Stomach smooth muscle (tissue), 2 donors: ENCODE measurements around the gene VPS54.

Source experiments
- H3K27ac ChIP-seq: one replicate; pipeline ENCODE4 v1.7.0; 2013; ENCODE audit warnings: mild to moderate bottlenecking, low read length, inconsistent platforms
- H3K27me3 ChIP-seq, 2 donors: one replicate each; pipeline ENCODE4 v1.7.0; 2013; ENCODE audit warnings: low read length in 2 of 2; ENCODE audit not compliant: insufficient read depth in 2 of 2, control insufficient read depth in 1 of 2
- H3K36me3 ChIP-seq, 2 donors: one replicate each; pipeline ENCODE4 v1.7.0; 2013; ENCODE audit warnings: low read length in 2 of 2; ENCODE audit not compliant: control insufficient read depth in 2 of 2, insufficient read depth in 2 of 2
- H3K4me1 ChIP-seq: one replicate; pipeline ENCODE4 v1.7.0; 2013; ENCODE audit warnings: low read length; ENCODE audit not compliant: control insufficient read depth, insufficient read depth
- H3K4me3 ChIP-seq, 2 donors: one replicate each; pipeline ENCODE4 v1.7.0; 2013; ENCODE audit warnings: low read length in 2 of 2
- H3K9ac ChIP-seq, 2 donors: one replicate each; pipeline ENCODE4 v1.7.0; 2013; ENCODE audit warnings: low read length in 2 of 2, mild to moderate bottlenecking in 1 of 2
- H3K9me3 ChIP-seq, 2 donors: one replicate each; pipeline ENCODE4 v1.7.0; 2013; ENCODE audit warnings: low read length in 2 of 2; ENCODE audit not compliant: control insufficient read depth in 2 of 2
- donor health status: healthy.
- donor health status: Pancreatic carcinoma.

The VPS54 gene

GRCh38 chr2:63866009-63866709 is 153.1 kb downstream of the VPS54 start:
- H3K27ac ChIP-seq: no peak overlapping the region
- peaks cover 2 to 6% of the 10 kb centered on the region in 2 donors for H3K36me3 ChIP-seq
- H3K27me3 ChIP-seq: no peaks in the 10 kb centered on the region
- H3K4me1 ChIP-seq: no peaks in the 10 kb centered on the region
- no peak overlapping the region for H3K9ac ChIP-seq
- H3K4me3 ChIP-seq: no peak overlapping the region
- no peaks in the 10 kb centered on the region for H3K9me3 ChIP-seq

- no peak overlapping the region for H3K27ac ChIP-seq
- no peak overlapping the region for H3K9ac ChIP-seq
- no peaks in the 10 kb centered on the region for H3K27me3 ChIP-seq
- no peaks in the 10 kb centered on the region for H3K4me1 ChIP-seq
- H3K4me3 ChIP-seq: no peak overlapping the region
- no peaks in the 10 kb centered on the region for H3K9me3 ChIP-seq
- peaks cover 2 to 6% of the 10 kb centered on the region in 2 donors for H3K36me3 ChIP-seq
Observed at GRCh38 chr2:63865159-63865799, 153.9 kb downstream of the VPS54 start.

- H3K9ac ChIP-seq: no peak overlapping the region
- H3K27ac ChIP-seq: no peak overlapping the region
- no peaks in the 10 kb centered on the region for H3K9me3 ChIP-seq
- H3K27me3 ChIP-seq: no peaks in the 10 kb centered on the region
- no peak overlapping the region for H3K4me3 ChIP-seq
- H3K36me3 ChIP-seq: peaks cover 2 to 6% of the 10 kb centered on the region in 2 donors
- H3K4me1 ChIP-seq: no peaks in the 10 kb centered on the region
Observed at GRCh38 chr2:63863707-63864106, 155.5 kb downstream of the VPS54 start.

- no peaks in the 10 kb centered on the region for H3K27me3 ChIP-seq
- H3K9me3 ChIP-seq: no peaks in the 10 kb centered on the region
- peaks cover 4 to 10% of the 10 kb centered on the region in 2 donors for H3K36me3 ChIP-seq
- H3K4me1 ChIP-seq: no peaks in the 10 kb centered on the region
- no peak overlapping the region for H3K27ac ChIP-seq
- no peak overlapping the region for H3K9ac ChIP-seq
- H3K4me3 ChIP-seq: no peak overlapping the region
Observed at GRCh38 chr2:63862806-63863205, 156.4 kb downstream of the VPS54 start.

- Histone ChIP-seq H3K27me3 (no peaks in the 10 kb centered on the region), H3K36me3 (peaks cover 8 to 15% of the 10 kb centered on the region in 2 donors), H3K9me3 (no peaks in the 10 kb centered on the region), H3K4me3 (no peak overlapping the region), H3K9ac (no peak overlapping the region), H3K4me1 (no peaks in the 10 kb centered on the region), H3K27ac (no peak overlapping the region)
Observed at GRCh38 chr2:63861220-63861822, 157.9 kb downstream of the VPS54 start.

- Histone ChIP-seq H3K9ac (no peak overlapping the region), H3K27ac (no peak overlapping the region), H3K36me3 (peaks cover 8 to 18% of the 10 kb centered on the region in 2 donors), H3K27me3 (no peaks in the 10 kb centered on the region), H3K9me3 (no peaks in the 10 kb centered on the region), H3K4me1 (no peaks in the 10 kb centered on the region), H3K4me3 (no peak overlapping the region)
Observed at GRCh38 chr2:63858291-63858690, 160.9 kb downstream of the VPS54 start.

- no peaks in the 10 kb centered on the region for H3K4me1 ChIP-seq
- H3K9me3 ChIP-seq: no peaks in the 10 kb centered on the region
- H3K9ac ChIP-seq: no peak overlapping the region
- H3K36me3 ChIP-seq: peaks cover 6 to 12% of the 10 kb centered on the region in 2 donors
- H3K4me3 ChIP-seq: no peak overlapping the region
- H3K27me3 ChIP-seq: no peaks in the 10 kb centered on the region
- H3K27ac ChIP-seq: no peak overlapping the region
Observed at GRCh38 chr2:63856303-63856603, 163.0 kb downstream of the VPS54 start.

- Histone ChIP-seq H3K4me1 (no peaks in the 10 kb centered on the region), H3K27ac (no peak overlapping the region), H3K27me3 (no peaks in the 10 kb centered on the region), H3K4me3 (no peak overlapping the region), H3K36me3 (peaks cover 6 to 12% of the 10 kb centered on the region in 2 donors), H3K9me3 (no peaks in the 10 kb centered on the region), H3K9ac (no peak overlapping the region)
Observed at GRCh38 chr2:63855418-63856302, 163.6 kb downstream of the VPS54 start.

- peaks cover 6 to 12% of the 10 kb centered on the region in 2 donors for H3K36me3 ChIP-seq
- no peak overlapping the region for H3K9ac ChIP-seq
- H3K27ac ChIP-seq: no peak overlapping the region
- no peaks in the 10 kb centered on the region for H3K4me1 ChIP-seq
- no peaks in the 10 kb centered on the region for H3K27me3 ChIP-seq
- no peaks in the 10 kb centered on the region for H3K9me3 ChIP-seq
- no peak overlapping the region for H3K4me3 ChIP-seq
Observed at GRCh38 chr2:63853527-63854310, 165.5 kb downstream of the VPS54 start.

- Histone ChIP-seq H3K9me3 (no peaks in the 10 kb centered on the region), H3K27ac (no peak overlapping the region), H3K27me3 (no peaks in the 10 kb centered on the region), H3K4me1 (no peaks in the 10 kb centered on the region), H3K4me3 (no peak overlapping the region), H3K36me3 (peaks cover 0 to 3% of the 10 kb centered on the region in 2 donors), H3K9ac (no peak overlapping the region)
Observed at GRCh38 chr2:63851691-63852311, 167.4 kb downstream of the VPS54 start.
